IPS-NIHi7 (cell line): ENCODE results near the gene STX16.

ENCODE experiments used
- DNase-seq: peaks from one replicate; pipeline ENCODE4 v3.0.0; 2012; ENCODE audit warnings: mixed read lengths; ENCODE audit errors: extremely low spot score

The STX16 gene

GRCh38 chr20:58652606-58653294 is 1.7 kb downstream of the STX16 start:
- DNase-seq = no peak

- DNase-seq = no peak
Measured at GRCh38 chr20:58654337-58654736, 3.3 kb downstream of the STX16 start.

GRCh38 chr20:58655328-58656107 is 4.4 kb downstream of the STX16 start:
- DNase-seq = no peak

- DNase-seq = no peak
Measured at GRCh38 chr20:58656831-58657230, 5.7 kb downstream of the STX16 start.

GRCh38 chr20:58657262-58657661 is 6.2 kb downstream of the STX16 start:
- no peak for DNase-seq

GRCh38 chr20:58657986-58658385 is 6.9 kb downstream of the STX16 start:
- no peak for DNase-seq

GRCh38 chr20:58658760-58659159 is 7.7 kb downstream of the STX16 start:
- no peak for DNase-seq

- no peak for DNase-seq
Measured at GRCh38 chr20:58659841-58660240, 8.8 kb downstream of the STX16 start.

- no peak for DNase-seq
Measured at GRCh38 chr20:58660855-58661597, 9.9 kb downstream of the STX16 start.

GRCh38 chr20:58661598-58662473 is 10.8 kb downstream of the STX16 start:
- DNase-seq = no peak

GRCh38 chr20:58664331-58664730 is 13.2 kb downstream of the STX16 start:
- DNase-seq = no peak

GRCh38 chr20:58664883-58665282 is 13.8 kb downstream of the STX16 start:
- no peak for DNase-seq

GRCh38 chr20:58665606-58666005 is 14.5 kb downstream of the STX16 start:
- no peak for DNase-seq

- no peak for DNase-seq
Measured at GRCh38 chr20:58666702-58667101, 15.6 kb downstream of the STX16 start.

- no peak for DNase-seq
Measured at GRCh38 chr20:58667975-58668374, 16.9 kb downstream of the STX16 start.

- DNase-seq = no peak
Measured at GRCh38 chr20:58668901-58669286, 17.8 kb downstream of the STX16 start.

GRCh38 chr20:58669287-58670006 is 18.4 kb downstream of the STX16 start:
- peak; percentile 73 for DNase-seq

GRCh38 chr20:58670102-58670501 is 19.0 kb downstream of the STX16 start:
- DNase-seq = no peak

GRCh38 chr20:58670659-58671058 is 19.6 kb downstream of the STX16 start:
- no peak for DNase-seq

GRCh38 chr20:58673119-58673518 is 22.0 kb downstream of the STX16 start:
- DNase-seq = no peak

GRCh38 chr20:58675146-58675584 is 24.1 kb downstream of the STX16 start:
- DNase-seq = no peak
